ENCODE results near the gene CUX1. TPM values are rescaled to one million over a fixed set of nuclear protein-coding genes. Genes with fewer than 3 reads are reported as not detected.
"Not testable (repeated sequence)": the region's sequence is repeated elsewhere in the genome, so short reads cannot be mapped to it uniquely, and the experiment has no call there.

CUX1 gene
- total RNA-seq, 1 experiment from 2014 or later = 39.6 TPM

DNA sequence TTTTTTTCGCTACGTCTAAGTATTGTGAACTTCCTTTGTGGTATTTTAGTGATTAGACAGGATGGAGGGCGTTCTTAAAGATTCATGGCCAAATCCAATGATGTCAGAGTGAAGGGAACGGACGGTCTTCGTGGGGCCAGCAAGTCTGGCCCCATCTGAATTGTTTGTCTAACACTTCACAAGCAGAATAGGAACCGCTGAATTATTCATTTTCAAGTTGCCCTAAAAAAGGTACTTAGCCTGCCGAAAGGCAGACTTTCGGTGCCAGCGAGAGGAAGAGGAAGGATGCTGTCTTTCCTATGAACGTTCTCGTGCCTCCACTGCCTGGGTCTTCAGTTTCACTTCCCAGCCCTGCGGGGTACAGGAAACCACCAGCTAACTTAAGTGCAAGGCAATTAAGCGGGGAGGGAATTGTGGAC, 323.5 kb downstream of the CUX1 start:
- no peak for TF ChIP-seq EZH2phosphoT487 (IDR thresholded peaks at IDR 0.05; ENCODE audit: borderline replicate concordance, low read length)
- no peak for TF ChIP-seq EZH2 (IDR thresholded peaks at IDR 0.05; ENCODE audit: low read length, unreplicated experiment)
- TF ChIP-seq, protein P1, sequence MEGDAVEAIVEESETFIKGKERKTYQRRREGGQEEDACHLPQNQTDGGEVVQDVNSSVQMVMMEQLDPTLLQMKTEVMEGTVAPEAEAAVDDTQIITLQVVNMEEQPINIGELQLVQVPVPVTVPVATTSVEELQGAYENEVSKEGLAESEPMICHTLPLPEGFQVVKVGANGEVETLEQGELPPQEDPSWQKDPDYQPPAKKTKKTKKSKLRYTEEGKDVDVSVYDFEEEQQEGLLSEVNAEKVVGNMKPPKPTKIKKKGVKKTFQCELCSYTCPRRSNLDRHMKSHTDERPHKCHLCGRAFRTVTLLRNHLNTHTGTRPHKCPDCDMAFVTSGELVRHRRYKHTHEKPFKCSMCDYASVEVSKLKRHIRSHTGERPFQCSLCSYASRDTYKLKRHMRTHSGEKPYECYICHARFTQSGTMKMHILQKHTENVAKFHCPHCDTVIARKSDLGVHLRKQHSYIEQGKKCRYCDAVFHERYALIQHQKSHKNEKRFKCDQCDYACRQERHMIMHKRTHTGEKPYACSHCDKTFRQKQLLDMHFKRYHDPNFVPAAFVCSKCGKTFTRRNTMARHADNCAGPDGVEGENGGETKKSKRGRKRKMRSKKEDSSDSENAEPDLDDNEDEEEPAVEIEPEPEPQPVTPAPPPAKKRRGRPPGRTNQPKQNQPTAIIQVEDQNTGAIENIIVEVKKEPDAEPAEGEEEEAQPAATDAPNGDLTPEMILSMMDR (conservative IDR thresholded peaks at IDR 0.05; ENCODE audit: low read depth, low read length) = no peak
- intact Hi-C loops (cut with micrococcal nuclease) = no loop called here
- Histone ChIP-seq H3K36me3 (ENCODE audit: low read depth, low read length) (no peaks in the 10 kb centered on the region), H3K9me2 (replicated peaks; ENCODE audit: low read length) (no peaks in the 10 kb centered on the region), H2AFZ (ENCODE audit: low read length) (no peak overlapping the region), H3F3A (ENCODE audit: low read length, unreplicated experiment) (no peaks in the 10 kb centered on the region), H3K4me1 (ENCODE audit: insufficient read depth, low read length) (no peaks in the 10 kb centered on the region), H3K27ac (ENCODE audit: low read length) (no peak overlapping the region), H3K4me3 (ENCODE audit: low read length) (no peak overlapping the region), H3K9me3 (ENCODE audit: low read length) (no peaks in the 10 kb centered on the region), H3K4me2 (ENCODE audit: low read length) (no peak overlapping the region), H3K79me2 (ENCODE audit: low read length) (no peaks in the 10 kb centered on the region), H3K27me3 (ENCODE audit: low read length) (no peaks in the 10 kb centered on the region), H3K9ac (ENCODE audit: low read length) (no peak overlapping the region), H4K20me1 (ENCODE audit: low read length) (no peaks in the 10 kb centered on the region)
- ATAC-seq (no peak), DNase-seq (no peak)
- BruUV-seq (replicated peaks) = no TSS peak
- ChIA-PET CTCF (no interaction called here), POLR2A (ENCODE audit: unreplicated experiment) (interaction anchor here (0.7 kb wide), 1 partner anchor 409 kb away, joined by 3 read pairs; no protein-coding TSS in a partner anchor)

DNA sequence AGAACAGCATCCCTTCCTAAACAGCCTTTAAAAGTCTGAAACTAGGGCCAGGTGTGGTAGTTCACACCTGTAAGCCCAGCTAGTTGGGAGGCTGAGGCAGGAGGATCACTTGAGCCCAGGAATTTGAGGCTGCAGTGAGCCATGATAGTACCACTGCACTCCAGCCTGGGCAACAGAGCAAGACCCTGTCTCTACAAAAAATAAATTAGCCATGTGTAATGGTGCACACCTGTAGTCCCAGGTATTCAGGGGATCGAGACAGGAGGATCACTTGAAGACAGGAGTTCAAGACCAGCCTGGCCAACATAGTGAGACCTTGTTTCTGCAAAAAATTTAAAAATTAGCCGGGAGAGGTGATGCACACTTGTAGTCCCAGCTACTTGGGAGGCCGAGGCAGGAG, 325.0 kb downstream of the CUX1 start:
- POLR2A ChIA-PET (ENCODE audit: unreplicated experiment); H3K9ac ChIP-seq (ENCODE audit: low read length); DNase-seq; H3K27ac ChIP-seq (ENCODE audit: low read length); intact Hi-C loops (cut with micrococcal nuclease); H3K4me2 ChIP-seq (ENCODE audit: low read length); H3K9me3 ChIP-seq (ENCODE audit: low read length); H3K27me3 ChIP-seq (ENCODE audit: low read length); H4K20me1 ChIP-seq (ENCODE audit: low read length); H2AFZ ChIP-seq (ENCODE audit: low read length); H3K4me1 ChIP-seq (ENCODE audit: insufficient read depth, low read length); ATAC-seq; H3F3A ChIP-seq (ENCODE audit: low read length, unreplicated experiment); H3K79me2 ChIP-seq (ENCODE audit: low read length); CTCF ChIA-PET; H3K4me3 ChIP-seq (ENCODE audit: low read length); BruUV-seq (replicated peaks); H3K36me3 ChIP-seq (ENCODE audit: low read depth, low read length); H3K9me2 ChIP-seq (replicated peaks; ENCODE audit: low read length): not testable (repeated sequence)

DNA sequence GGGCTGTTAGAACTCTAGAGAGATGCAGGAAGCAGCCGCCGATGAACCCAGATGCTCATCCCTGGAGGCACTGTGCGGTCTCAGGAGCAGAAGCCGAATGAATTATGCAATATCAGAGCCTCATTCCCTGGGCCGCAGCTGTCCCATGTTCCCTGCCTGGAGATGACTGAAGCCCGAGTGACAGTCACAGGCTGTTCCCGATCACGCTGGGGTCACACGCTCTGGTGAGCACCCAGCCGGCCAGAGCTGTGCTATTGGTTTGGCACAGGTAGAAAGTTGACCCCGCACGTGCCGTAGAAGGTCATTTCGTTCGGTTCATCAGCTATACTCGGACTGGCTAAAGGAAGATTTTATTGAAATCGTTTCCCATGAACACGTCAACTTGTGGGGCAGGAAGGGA, 328.7 kb downstream of the CUX1 start:
- intact Hi-C loops (cut with micrococcal nuclease) = no loop called here
- H4K20me1 ChIP-seq (ENCODE audit: low read length) = no peaks in the 10 kb centered on the region
- H3K79me2 ChIP-seq (ENCODE audit: low read length) = no peaks in the 10 kb centered on the region
- no peaks in the 10 kb centered on the region for H3K27me3 ChIP-seq (ENCODE audit: low read length)
- no peak overlapping the region for H2AFZ ChIP-seq (ENCODE audit: low read length)
- no peak for DNase-seq
- H3K9ac ChIP-seq (ENCODE audit: low read length) = no peak overlapping the region
- no peak overlapping the region for H3K4me3 ChIP-seq (ENCODE audit: low read length)
- ATAC-seq = no peak
- CTCF ChIA-PET = no interaction called here
- H3K36me3 ChIP-seq (ENCODE audit: low read depth, low read length) = no peaks in the 10 kb centered on the region
- BruUV-seq (replicated peaks) = no TSS peak
- peaks cover 5% of the 10 kb centered on the region; the same call in 1 of the 2 replicates for H3K4me1 ChIP-seq (ENCODE audit: insufficient read depth, low read length)
- POLR2A ChIA-PET (ENCODE audit: unreplicated experiment) = no interaction called here
- no peaks in the 10 kb centered on the region for H3K9me2 ChIP-seq (replicated peaks; ENCODE audit: low read length)
- H3K9me3 ChIP-seq (ENCODE audit: low read length) = no peaks in the 10 kb centered on the region
- no peaks in the 10 kb centered on the region for H3F3A ChIP-seq (ENCODE audit: low read length, unreplicated experiment)
- no peak overlapping the region for H3K4me2 ChIP-seq (ENCODE audit: low read length)
- no peak for TF ChIP-seq EZH2 (IDR thresholded peaks at IDR 0.05; ENCODE audit: low read length, unreplicated experiment)
- no peak for TF ChIP-seq EZH2phosphoT487 (IDR thresholded peaks at IDR 0.05; ENCODE audit: borderline replicate concordance, low read length)
- TF ChIP-seq, protein P1 (conservative IDR thresholded peaks at IDR 0.05; ENCODE audit: low read depth, low read length) = no peak
- H3K27ac ChIP-seq (ENCODE audit: low read length) = no peak overlapping the region
